GM15510 (cell line): ENCODE data around the gene FIP1L1.

Experiments
- POLR2A ChIP-seq: IDR thresholded peaks from 3 replicates; pipeline ENCODE4 v1.6.1; 2011; ENCODE audit warnings: borderline replicate concordance; ENCODE audit not compliant: insufficient read length; ENCODE audit errors: extremely low read depth

Gene FIP1L1

DNA sequence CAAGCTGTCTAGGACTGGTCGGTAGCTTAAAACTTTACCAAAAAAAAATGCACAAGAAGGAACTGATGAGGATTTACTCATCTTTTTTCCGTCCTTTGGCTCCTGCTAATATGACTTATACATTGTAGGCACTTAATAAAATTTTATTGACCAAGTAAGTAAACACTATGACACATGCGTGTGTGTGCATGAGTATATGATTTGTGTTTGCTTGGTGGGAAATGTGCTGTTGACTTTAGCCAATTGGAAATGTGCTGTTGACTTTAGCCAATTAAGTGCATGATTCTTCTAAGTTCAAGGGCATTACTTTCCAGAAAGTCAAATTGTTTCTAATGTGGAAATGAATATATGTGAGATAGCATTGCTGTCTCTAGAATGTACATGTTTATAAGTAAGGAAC, 78.3 kb downstream of the FIP1L1 start:
- TF ChIP-seq POLR2A, result no peak

DNA sequence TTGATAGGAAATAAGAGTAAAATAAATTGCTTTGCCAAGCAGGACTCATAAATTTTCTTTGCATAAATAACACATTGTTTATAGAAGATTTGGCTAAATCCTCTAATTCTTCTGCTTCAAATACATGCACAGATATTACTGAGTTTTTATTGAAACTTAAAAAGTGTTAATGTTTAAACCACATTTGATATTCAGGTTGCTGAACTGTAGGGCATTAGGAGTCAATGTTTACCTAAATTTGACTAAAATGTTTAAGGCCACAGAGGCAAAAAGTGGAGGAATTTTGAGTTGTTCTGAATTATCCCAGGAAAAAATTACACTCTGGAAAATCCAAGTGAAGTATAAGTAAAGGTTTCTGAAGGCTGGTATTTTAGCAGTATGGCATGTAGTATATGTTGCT, 78.7 kb downstream of the FIP1L1 start:
- TF ChIP-seq POLR2A, result no peak

DNA sequence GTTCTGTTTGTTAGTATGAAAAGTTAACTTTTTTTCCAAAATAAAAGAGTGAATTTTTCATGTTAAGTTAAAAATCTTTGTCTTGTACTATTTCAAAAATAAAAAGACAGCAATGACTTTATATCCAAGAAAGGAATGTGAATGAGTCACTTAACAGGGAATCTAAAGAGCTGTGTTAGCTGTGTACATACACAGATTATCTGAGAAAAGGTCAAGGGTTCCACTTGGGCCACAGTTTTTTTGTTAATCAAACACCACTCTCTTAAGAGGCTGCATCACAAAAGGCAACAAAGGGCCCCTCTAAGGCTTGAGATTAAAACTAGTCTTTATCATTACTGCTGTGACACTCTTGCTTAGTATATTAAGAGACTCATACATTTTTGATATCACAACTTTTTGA, 82.1 kb downstream of the FIP1L1 start:
- no peak for TF ChIP-seq POLR2A

DNA sequence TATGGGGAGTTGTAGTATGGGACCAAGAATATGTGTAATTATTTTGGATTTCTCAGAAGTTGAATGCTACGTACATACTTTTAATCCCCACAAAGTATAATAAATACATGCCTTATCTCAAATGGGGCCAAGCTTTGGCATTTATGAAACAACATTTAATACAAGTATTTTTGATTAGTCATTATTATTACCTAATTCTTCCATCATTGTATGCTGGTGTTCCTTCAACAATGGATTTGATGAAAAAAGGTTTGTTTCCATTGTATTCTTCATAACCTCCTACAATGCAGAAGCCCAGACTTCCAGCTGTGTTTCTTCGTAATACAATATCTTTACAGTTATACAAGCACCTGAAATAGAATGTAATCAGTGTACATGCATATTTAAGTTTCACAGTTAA, 83.8 kb downstream of the FIP1L1 start:
- TF ChIP-seq POLR2A, result no peak

DNA sequence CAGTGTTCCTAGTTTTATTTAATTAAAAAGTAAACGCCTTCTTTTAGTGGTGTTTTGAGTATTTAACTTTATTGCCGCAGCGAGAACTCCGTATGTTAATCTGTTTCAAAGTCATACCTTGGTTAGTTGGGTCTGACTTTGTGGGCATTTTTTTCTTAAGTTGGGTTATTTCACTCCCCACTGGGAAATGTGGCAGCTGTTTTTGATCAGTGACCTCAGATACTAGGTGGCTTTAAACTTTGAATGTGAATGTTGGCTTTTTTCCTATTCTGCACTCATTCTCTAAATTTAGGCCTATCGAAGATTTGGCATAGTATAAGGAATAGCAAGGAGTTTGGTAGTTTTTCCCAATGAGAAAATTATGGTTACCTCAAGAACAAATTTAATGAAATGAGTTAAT, 85.9 kb downstream of the FIP1L1 start:
- TF ChIP-seq POLR2A, result no peak

DNA sequence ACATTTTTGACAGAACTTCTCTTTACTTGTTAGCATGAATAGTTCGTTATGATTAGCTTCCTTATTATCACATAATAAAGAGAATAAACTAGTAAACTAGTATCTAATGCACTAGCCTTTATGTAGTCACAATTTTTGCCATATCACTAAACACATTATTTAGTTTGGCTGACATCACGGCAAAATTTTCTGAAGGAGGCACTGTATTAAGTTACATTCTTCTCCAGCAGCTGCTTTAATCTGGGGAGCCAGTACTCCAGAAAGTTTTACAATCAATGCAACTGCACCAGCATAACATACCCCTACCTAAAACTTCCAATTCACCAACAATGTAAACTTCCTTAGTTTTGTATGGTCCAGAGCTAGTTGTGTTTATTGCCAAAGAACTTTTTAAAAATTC, 87.8 kb downstream of the FIP1L1 start:
- no peak for TF ChIP-seq POLR2A

DNA sequence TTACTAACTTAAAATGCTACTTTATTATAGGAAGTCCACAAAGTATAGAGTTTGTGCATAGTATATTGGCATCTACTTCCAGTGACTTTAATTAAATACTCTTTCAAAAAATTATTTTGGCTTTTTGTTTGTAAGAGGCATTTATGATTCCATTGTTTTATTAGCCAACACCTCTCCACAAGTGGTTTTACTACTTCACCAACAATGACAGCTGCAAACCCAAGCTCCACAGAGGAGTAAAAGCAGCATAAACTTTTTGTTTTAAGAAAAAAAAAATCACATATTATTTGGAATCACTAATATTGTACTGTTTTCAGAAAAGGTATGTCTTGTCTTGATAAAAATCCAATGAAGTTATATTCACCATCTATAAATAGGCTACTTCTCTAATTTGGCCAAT, 88.5 kb downstream of the FIP1L1 start:
- TF ChIP-seq POLR2A, result no peak

DNA sequence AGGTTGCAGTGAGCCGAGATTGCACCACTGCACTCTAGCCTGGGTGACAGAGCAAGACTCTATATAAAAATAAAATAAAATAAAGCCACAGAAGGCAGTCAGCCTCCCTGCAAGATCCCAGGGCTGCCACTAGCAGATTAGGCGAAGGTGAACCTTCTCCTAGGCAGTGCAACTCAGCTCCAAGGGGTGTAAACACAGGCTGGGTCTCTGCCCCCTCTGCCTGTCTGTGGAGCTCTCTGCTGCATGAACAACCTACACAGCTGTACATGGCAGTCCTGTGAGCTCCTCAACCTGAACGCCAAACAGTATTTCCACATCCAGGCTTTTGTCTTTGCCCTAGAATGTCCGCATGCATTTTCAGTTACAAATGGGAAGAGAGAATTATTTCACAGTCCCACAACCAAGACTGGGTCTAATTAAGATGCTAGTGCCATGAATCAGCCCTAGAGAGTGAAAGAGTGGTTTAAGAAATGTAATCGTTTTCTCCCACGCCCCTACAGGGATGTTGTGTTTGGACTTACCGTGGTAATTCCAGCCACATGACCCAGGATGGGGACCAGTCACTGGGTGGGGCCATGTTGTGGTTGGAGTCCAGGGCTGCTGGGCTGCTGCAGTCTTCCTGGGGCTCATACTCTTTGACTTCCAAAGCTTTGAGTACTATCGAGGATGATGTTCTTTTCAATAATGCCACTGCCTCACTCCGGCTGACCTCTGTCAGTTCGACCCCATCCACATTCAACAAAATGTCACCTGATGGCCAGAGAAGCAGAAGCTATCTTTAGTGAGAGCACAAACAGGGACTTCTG, 99.0 kb downstream of the FIP1L1 start:
- no peak for TF ChIP-seq POLR2A

DNA sequence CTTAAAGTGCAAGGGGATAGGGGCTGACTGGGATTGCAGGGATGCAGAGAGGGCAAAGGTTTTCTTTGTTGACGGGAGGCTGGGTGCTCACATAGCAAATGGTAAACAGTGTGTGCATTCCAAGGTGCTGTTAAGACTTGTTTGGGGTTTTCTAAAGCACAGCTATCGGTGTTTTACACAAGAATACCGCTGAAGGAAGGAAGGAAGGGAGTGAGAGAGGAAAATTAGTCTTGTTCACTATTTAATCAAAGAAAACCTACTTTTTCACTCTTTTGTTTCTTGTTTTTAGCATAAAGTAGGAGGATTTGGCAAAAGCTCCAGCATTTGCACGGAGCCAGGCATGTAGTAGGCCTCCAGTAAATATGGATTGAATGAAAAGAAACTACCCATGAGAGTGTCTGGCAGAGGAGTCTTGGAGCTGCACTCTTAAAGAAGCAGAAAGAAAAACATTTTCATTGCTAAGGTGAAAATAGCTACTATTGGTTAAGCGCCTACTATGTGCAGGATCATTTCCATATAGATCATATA, 99.7 kb downstream of the FIP1L1 start:
- TF ChIP-seq POLR2A, result no peak

DNA sequence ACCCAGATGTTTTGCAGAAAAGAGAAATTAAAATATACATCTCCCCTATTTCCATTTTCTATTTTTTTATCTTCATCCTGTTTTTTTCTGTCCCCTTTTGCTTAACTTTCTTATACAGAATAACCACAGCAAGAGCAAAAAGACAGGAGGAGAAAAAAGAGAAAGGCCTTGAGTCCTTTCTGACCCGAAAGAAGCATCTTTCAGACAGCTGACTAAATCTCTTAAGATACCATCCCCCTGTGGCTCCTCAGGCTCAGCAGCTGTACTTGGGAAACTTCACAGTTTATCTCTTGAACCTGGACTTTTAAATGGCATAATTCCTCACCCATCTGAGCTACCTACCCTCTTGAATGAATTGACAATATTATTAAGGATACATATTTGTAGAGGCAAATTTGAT, 100.2 kb downstream of the FIP1L1 start:
- TF ChIP-seq POLR2A, result no peak

DNA sequence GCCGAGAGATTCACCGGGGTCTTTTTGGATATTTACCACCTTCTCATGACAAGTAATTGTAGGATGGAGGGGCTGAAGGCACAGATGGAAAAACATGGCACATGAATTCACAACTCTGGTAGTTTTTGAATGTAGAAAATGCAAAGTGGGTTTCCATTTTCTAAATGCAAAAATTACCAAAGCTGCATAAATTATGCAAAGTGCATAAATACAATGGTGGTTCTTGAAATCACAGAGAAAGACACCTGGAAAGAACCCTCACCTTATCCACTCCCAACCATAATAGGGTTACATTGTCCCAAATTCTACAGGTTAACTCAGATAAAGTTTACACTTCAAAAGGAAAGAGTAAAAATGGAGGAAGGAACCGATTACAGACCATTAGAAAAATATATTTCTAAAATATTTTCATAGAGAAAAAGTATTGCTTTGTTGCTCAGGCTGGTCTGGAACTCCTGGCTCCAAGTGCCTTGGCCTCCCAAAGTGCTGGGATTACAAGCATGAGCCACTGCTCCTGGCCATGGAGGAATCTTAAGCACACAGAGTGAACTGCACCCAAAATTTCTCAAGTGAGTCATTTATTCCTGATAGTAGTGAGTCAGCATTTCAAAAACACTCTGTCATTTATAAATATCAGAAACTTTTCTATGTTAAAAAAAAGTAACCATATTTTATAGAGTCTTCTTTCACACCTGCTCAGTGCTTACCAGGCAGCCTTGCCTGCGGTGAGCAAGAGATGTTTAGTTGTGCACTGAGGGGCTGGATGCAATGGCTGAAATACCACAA, 101.4 kb downstream of the FIP1L1 start:
- no peak for TF ChIP-seq POLR2A

DNA sequence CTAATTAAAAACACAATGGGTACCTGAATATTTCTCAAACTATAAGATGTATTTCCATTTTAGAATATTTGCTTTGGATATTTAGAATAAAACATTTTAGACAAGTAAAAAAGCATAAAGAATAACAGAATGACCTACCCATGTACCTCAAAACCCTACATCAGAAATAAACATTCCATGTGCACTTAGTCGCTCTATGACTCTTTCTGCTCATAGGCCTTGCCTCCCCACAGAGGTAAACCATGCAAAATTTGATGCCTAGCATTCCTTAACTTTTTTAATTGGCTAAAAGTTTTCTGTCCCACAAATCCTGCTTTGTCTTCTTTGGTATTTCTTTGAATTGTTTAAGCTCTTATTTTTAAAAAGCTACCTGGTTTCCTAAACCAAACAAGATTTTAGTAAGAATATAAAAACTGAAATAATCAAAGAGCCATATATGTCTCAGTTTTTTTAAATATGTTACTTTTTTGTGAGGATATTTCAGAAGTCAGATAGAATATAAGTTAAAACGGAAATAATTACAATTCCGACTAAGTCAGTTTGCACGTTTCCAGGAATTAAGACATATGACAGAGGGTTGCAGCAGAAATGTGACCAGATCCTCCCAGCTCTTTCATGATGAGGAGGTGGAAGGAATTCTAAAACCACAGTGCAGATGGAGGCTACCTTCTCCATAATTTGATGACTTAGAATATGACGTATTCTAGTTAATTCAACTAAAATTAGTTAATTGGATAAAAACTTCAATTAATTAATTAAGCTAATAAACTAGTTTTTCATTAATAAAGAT, 102.5 kb downstream of the FIP1L1 start:
- TF ChIP-seq POLR2A, result no peak

DNA sequence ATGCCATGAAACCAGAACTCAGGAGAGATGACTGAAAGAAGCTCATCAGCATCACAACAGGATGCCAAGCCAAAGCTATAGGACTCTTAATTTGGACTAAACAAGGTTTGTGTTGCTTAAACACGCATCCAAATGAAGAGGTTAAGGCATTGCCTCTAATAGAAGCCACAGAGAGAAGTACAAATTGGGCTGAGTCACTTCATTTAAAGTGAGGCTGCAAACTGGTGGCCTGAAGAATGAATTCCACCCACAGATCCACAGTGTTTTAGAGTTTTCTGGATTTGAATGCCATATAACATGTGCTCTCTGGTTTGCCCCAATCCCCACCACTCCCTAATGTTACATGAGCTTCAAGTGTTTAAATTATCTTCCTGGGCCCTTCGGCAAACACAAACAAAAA, 103.5 kb downstream of the FIP1L1 start:
- no peak for TF ChIP-seq POLR2A

DNA sequence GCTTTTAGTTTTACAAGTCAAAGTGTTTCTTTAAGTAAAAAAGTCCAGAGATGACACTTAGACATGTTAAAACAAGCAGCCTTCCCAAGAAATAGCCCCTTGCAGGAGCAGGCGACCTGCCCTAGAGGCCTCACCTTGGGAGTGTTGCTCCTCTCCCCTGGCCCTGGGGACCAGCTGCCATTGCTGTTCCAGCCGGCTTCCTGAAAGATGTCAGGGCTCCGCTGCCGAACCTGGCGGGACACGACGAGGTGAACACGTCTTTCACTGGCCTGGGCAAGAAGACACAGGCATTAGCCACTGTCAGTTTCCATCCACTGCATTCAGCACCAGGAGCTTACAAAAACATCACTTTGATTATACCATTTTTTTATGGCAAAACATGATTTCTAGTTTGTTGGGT, 104.1 kb downstream of the FIP1L1 start:
- TF ChIP-seq POLR2A, result no peak

DNA sequence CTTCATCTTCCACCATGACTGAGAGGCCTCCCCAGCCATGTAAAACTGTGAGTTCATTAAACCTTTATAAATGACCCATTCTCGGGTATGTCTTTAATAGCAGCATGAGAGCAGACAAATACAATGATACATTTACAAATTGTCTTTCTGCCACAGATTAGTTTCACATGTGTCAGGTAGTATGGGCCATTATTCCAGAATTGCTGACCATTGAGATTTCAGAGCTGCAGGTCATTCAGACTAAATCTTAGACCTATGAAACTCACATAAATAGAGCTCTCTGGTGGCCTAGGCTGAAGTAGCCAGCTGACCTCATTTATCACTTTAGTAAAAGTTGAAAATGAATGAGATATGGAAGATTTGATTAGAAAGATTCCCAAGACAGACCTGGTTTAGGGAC, 105.8 kb downstream of the FIP1L1 start:
- no peak for TF ChIP-seq POLR2A
